Hepatocyte (in vitro differentiated cells): ENCODE measurements around the gene PPP3CA. TPM values are rescaled to one million over a fixed set of nuclear protein-coding genes. Genes with fewer than 3 reads are reported as not detected.
"Not testable (repeated sequence)": the region's sequence is repeated elsewhere in the genome, so short reads cannot be mapped to it uniquely, and the experiment has no call there.

Experiments
- DNase-seq: peaks from one replicate; pipeline ENCODE4 v3.0.0-alpha.2; 2016; ENCODE audit warnings: low spot score
- H2AFZ ChIP-seq: fragments of 200-600 bp; sonication (generic); 2 replicates; pipeline ENCODE4 v1.6.0; 2016; ENCODE audit warnings: antibody characterized with exemption, mild to moderate bottlenecking
- H3K27ac ChIP-seq: fragments of 200-600 bp; sonication (generic); 2 replicates; pipeline ENCODE4 v1.5.1; 2016; ENCODE audit warnings: mild to moderate bottlenecking
- H3K27me3 ChIP-seq: fragments of 200-600 bp; sonication (generic); 2 replicates; pipeline ENCODE4 v1.6.1; 2016
- H3K36me3 ChIP-seq: fragments of 200-600 bp; sonication (generic); replicated peaks from 2 replicates; pipeline ENCODE4 v1.5.1; 2016; ENCODE audit warnings: low read depth; ENCODE audit not compliant: insufficient read depth
- H3K4me1 ChIP-seq: fragments of 200-600 bp; sonication (generic); 2 replicates; pipeline ENCODE4 v1.5.1; 2016; ENCODE audit warnings: mild to moderate bottlenecking, moderate library complexity; ENCODE audit not compliant: insufficient read depth
- H3K4me2 ChIP-seq: fragments of 200-600 bp; sonication (generic); 2 replicates; pipeline ENCODE4 v1.6.0; 2016
- H3K4me3 ChIP-seq: fragments of 200-600 bp; sonication (generic); 2 replicates; pipeline ENCODE4 v1.5.1; 2016; ENCODE audit warnings: mild to moderate bottlenecking
- H3K79me2 ChIP-seq: fragments of 200-600 bp; sonication (generic); 2 replicates; pipeline ENCODE4 v1.6.0; 2017; ENCODE audit warnings: mild to moderate bottlenecking
- H3K9me2 ChIP-seq: fragments of 200-600 bp; sonication (generic); replicated peaks from 2 replicates; pipeline ENCODE4 v1.6.0; 2017; ENCODE audit warnings: mild to moderate bottlenecking; ENCODE audit not compliant: insufficient read depth
- H3K9me3 ChIP-seq: fragments of 200-600 bp; sonication (generic); 2 replicates; pipeline ENCODE4 v1.5.1; 2016; ENCODE audit warnings: low read depth, mild to moderate bottlenecking
- H4K20me1 ChIP-seq: fragments of 200-600 bp; sonication (generic); 2 replicates; pipeline ENCODE4 v1.6.0; 2016; ENCODE audit warnings: mild to moderate bottlenecking; ENCODE audit not compliant: insufficient read depth, poor library complexity, severe bottlenecking
- CTCF ChIP-seq: fragments of 200-600 bp; sonication (generic); IDR thresholded peaks from 2 replicates; pipeline ENCODE4 v1.5.1; 2016; ENCODE audit warnings: antibody characterized with exemption, mild to moderate bottlenecking; ENCODE audit not compliant: poor library complexity
- EZH2 ChIP-seq: fragments of 200-600 bp; sonication (generic); IDR thresholded peaks from 2 replicates; pipeline ENCODE4 v1.6.1; 2016; ENCODE audit warnings: antibody characterized with exemption, mild to moderate bottlenecking, borderline replicate concordance
- EZH2phosphoT487 ChIP-seq: fragments of 200-600 bp; sonication (generic); IDR thresholded peaks from one replicate; pipeline ENCODE4 v1.6.1; 2018; ENCODE audit warnings: antibody characterized with exemption, mild to moderate bottlenecking, low read depth, moderate library complexity; ENCODE audit not compliant: unreplicated experiment, severe bottlenecking
- WGBS: methylation state at CpG from one replicate; pipeline ENCODE4 v1.1.6; 2016; ENCODE audit warnings: low lambda C conversion rate; ENCODE audit errors: missing lambda C conversion rate; 5-methylcytosine and 5-hydroxymethylcytosine counted together
- polyA plus RNA-seq: library from polyadenylated mRNA; unstranded; fragments of >200 nt; fragmentation: Nextera tagmentation; extraction: Ambion mirVana; gene quantifications from 2 replicates; pipeline ENCODE4 v1.2.1, GENCODE V29; 2016
- total RNA-seq: library from RNA; depleted of rRNA; stranded (reverse); fragments of >200 nt; gene quantifications from 2 replicates; pipeline ENCODE4 v1.2.3, GENCODE V29; 2014

PPP3CA gene
- total and polyA plus RNA-seq, 2 experiments from 2014 or later: 12.9 to 49.5 TPM

GRCh38 chr4:101183221-101183620 lies 164.1 kb downstream of the PPP3CA start:
- Histone ChIP-seq H3K27ac (no peak overlapping the region), H3K9me3 (no peaks in the 10 kb centered on the region), H4K20me1 (peaks cover 3% of the 10 kb centered on the region), H3K79me2 (peaks cover 45% of the 10 kb centered on the region), H3K4me3 (no peak overlapping the region), H3K4me2 (no peak overlapping the region), H3K9me2 (no peaks in the 10 kb centered on the region), H3K4me1 (no peaks in the 10 kb centered on the region), H2AFZ (no peak overlapping the region), H3K36me3 (no peaks in the 10 kb centered on the region), H3K27me3 (no peaks in the 10 kb centered on the region)
- 95% methylated on average over 2 of the region's 2 CpGs for WGBS
- no peak for DNase-seq
- TF ChIP-seq EZH2: no peak
- no peak for TF ChIP-seq EZH2phosphoT487
- no peak for TF ChIP-seq CTCF

GRCh38 chr4:101182688-101183087 lies 164.6 kb downstream of the PPP3CA start:
- not testable (repeated sequence) for H3K27me3 ChIP-seq, H3K4me3 ChIP-seq, H3K4me1 ChIP-seq, H4K20me1 ChIP-seq, H3K9me2 ChIP-seq, H2AFZ ChIP-seq, H3K9me3 ChIP-seq, H3K27ac ChIP-seq, H3K4me2 ChIP-seq, H3K36me3 ChIP-seq, DNase-seq
- WGBS: 96% methylated on average over 4 of the region's 4 CpGs
- peaks cover 51% of the 10 kb centered on the region for H3K79me2 ChIP-seq

- DNase-seq: no peak
- Histone ChIP-seq H3K9me3 (no peaks in the 10 kb centered on the region), H3K27ac (no peak overlapping the region), H3K27me3 (no peaks in the 10 kb centered on the region), H2AFZ (no peak overlapping the region), H3K36me3 (no peaks in the 10 kb centered on the region), H3K4me3 (no peak overlapping the region), H4K20me1 (peaks cover 3% of the 10 kb centered on the region), H3K79me2 (peaks cover 50% of the 10 kb centered on the region), H3K4me2 (no peak overlapping the region), H3K4me1 (no peaks in the 10 kb centered on the region), H3K9me2 (no peaks in the 10 kb centered on the region)
- no peak for TF ChIP-seq CTCF
- TF ChIP-seq EZH2phosphoT487: no peak
- no peak for TF ChIP-seq EZH2
- WGBS: 100% methylated on average over 2 of the region's 2 CpGs
Observed at GRCh38 chr4:101178731-101179130, 168.6 kb downstream of the PPP3CA start.

GRCh38 chr4:101177154-101177553 lies 170.2 kb downstream of the PPP3CA start:
- TF ChIP-seq CTCF: no peak
- no peak for TF ChIP-seq EZH2phosphoT487
- TF ChIP-seq EZH2: no peak
- Histone ChIP-seq H3K9me2 (no peaks in the 10 kb centered on the region), H3K9me3 (no peaks in the 10 kb centered on the region), H3K27me3 (no peaks in the 10 kb centered on the region), H3K36me3 (no peaks in the 10 kb centered on the region), H3K79me2 (peaks cover 51% of the 10 kb centered on the region), H4K20me1 (peaks cover 3% of the 10 kb centered on the region), H2AFZ (no peak overlapping the region), H3K27ac (no peak overlapping the region), H3K4me2 (no peak overlapping the region), H3K4me1 (no peaks in the 10 kb centered on the region), H3K4me3 (no peak overlapping the region)
- DNase-seq: no peak
- WGBS: 52% methylated on average over 1 of the region's 1 CpG
